Fibroblast of peridontal ligament (primary cell): ENCODE measurements around the gene PIGH.
"Not testable (repeated sequence)": the region's sequence is repeated elsewhere in the genome, so short reads cannot be mapped to it uniquely, and the experiment has no call there.

Source experiments
- DNase-seq: peaks from one replicate; pipeline ENCODE4 v3.0.0-alpha.2; 2010; ENCODE audit errors: extremely low read depth

The PIGH gene

GRCh38 chr14:67551123-67551522 lies 48.9 kb downstream of the PIGH start:
- DNase-seq: no peak

GRCh38 chr14:67549734-67550133 lies 50.3 kb downstream of the PIGH start:
- no peak for DNase-seq

GRCh38 chr14:67547224-67547780 lies 52.8 kb downstream of the PIGH start:
- no peak for DNase-seq

- no peak for DNase-seq
Measured at GRCh38 chr14:67544590-67544989, 55.5 kb downstream of the PIGH start.

- DNase-seq: not testable (repeated sequence)
Measured at GRCh38 chr14:67542620-67543019, 57.4 kb downstream of the PIGH start.

GRCh38 chr14:67541448-67542387 lies 58.4 kb downstream of the PIGH start:
- no peak for DNase-seq
